Suprapubic skin (tissue), 4 donors: Measurements from ENCODE around the gene IRX4.
"Not testable (repeated sequence)": the region's sequence is repeated elsewhere in the genome, so short reads cannot be mapped to it uniquely, and the experiment has no call there.

Experiments
- EP300 ChIP-seq: sonication (generic); formaldehyde crosslinking; IDR thresholded peaks from one replicate; pipeline ENCODE4 v1.6.1; 2017; ENCODE audit warnings: antibody characterized with exemption
- POLR2A ChIP-seq, 2 donors: fragments of 450-650 bp; IDR thresholded peaks; one replicate each; pipeline ENCODE4 v1.6.1; 2017; ENCODE audit warnings: antibody characterized with exemption in 2 of 2, mild to moderate bottlenecking in 2 of 2, moderate library complexity in 2 of 2
- POLR2AphosphoS5 ChIP-seq, 3 donors: sonication (generic); formaldehyde crosslinking; IDR thresholded peaks; one replicate each; pipeline ENCODE4 v1.6.1; 2017; ENCODE audit warnings: antibody characterized with exemption in 3 of 3
- TF ChIP-seq, protein P1 (sequence below), 2 donors: fragments of 200-600 bp in 1 of 2; fragments of 450-650 bp in 1 of 2; sonication (generic) in 1 of 2; IDR thresholded peaks; one replicate each; pipeline ENCODE4 v1.5.1; 2016 to 2019; ENCODE audit warnings: antibody characterized with exemption in 2 of 2, mild to moderate bottlenecking in 1 of 2, moderate library complexity in 1 of 2

DNA sequence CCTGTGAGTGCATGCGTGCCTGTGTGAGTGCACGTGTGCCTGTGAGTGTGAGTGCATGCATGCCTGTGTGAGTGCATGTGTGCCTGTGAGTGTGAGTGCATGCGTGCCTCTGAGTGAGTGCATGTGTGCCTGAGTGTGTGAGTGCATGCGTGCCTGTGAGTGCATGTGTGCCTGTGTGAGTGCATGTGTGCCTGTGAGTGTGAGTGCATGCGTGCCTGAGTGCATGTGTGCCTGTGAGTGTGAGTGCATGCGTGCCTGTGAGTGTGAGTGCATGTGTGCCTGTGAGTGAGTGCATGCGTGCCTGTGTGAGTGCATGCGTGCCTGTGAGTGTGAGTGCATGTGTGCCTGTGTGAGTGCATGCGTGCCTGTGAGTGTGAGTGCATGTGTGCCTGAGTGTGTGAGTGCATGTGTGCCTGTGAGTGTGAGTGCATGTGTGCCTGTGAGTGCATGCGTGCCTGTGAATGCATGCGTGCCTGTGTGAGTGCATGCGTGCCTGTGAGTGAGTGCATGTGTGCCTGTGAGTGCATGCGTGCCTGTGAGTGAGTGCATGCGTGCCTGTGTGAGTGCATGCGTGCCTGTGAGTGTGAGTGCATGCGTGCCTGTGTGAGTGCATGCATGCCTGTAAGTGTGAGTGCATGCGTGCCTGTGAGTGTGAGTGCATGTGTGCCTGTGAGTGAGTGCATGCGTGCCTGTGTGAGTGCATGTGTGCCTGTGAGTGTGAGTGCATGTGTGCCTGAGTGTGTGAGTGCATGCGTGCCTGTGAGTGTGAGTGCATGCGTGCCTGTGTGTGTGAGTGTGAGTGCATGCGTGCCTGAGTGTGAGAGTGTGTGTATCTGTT, 12.1 kb downstream of the IRX4 start:
- TF ChIP-seq, protein P1, sequence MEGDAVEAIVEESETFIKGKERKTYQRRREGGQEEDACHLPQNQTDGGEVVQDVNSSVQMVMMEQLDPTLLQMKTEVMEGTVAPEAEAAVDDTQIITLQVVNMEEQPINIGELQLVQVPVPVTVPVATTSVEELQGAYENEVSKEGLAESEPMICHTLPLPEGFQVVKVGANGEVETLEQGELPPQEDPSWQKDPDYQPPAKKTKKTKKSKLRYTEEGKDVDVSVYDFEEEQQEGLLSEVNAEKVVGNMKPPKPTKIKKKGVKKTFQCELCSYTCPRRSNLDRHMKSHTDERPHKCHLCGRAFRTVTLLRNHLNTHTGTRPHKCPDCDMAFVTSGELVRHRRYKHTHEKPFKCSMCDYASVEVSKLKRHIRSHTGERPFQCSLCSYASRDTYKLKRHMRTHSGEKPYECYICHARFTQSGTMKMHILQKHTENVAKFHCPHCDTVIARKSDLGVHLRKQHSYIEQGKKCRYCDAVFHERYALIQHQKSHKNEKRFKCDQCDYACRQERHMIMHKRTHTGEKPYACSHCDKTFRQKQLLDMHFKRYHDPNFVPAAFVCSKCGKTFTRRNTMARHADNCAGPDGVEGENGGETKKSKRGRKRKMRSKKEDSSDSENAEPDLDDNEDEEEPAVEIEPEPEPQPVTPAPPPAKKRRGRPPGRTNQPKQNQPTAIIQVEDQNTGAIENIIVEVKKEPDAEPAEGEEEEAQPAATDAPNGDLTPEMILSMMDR (IDR thresholded peaks at IDR 0.05), result not testable (repeated sequence)
- not testable (repeated sequence) for TF ChIP-seq POLR2A (IDR thresholded peaks at IDR 0.05); POLR2AphosphoS5 (IDR thresholded peaks at IDR 0.05); EP300
